Smooth muscle cell (in vitro differentiated cells): ENCODE data around the gene RNLS. TPM values are rescaled to one million over a fixed set of nuclear protein-coding genes. Genes with fewer than 3 reads are reported as not detected.

Experiments
- DNase-seq: peaks from one replicate; lab custom pipeline; 2025; ENCODE audit not compliant: unreplicated experiment; lab: John Stamatoyannopoulos, UW
- H2AFZ ChIP-seq: fragments of 200-600 bp; sonication (generic); 2 replicates; pipeline ENCODE4 v1.6.0; 2016; ENCODE audit warnings: antibody characterized with exemption, low read depth, mild to moderate bottlenecking
- H3F3A ChIP-seq: fragments of 200-600 bp; sonication (generic); 2 replicates; pipeline ENCODE4 v1.6.0; 2017; ENCODE audit warnings: antibody characterized with exemption, low read depth
- H3K27ac ChIP-seq: fragments of 200-600 bp; sonication (generic); 2 replicates; pipeline ENCODE4 v1.5.1; 2016; ENCODE audit warnings: low read depth, mild to moderate bottlenecking
- H3K27me3 ChIP-seq: fragments of 200-600 bp; sonication (generic); 2 replicates; pipeline ENCODE4 v1.6.1; 2016; ENCODE audit warnings: low read depth, mild to moderate bottlenecking
- H3K36me3 ChIP-seq: fragments of 200-600 bp; sonication (generic); 2 replicates; pipeline ENCODE4 v1.5.1; 2016; ENCODE audit warnings: low read depth
- H3K4me1 ChIP-seq: fragments of 200-600 bp; sonication (generic); 2 replicates; pipeline ENCODE4 v1.5.1; 2016; ENCODE audit warnings: low read depth
- H3K4me2 ChIP-seq: fragments of 200-600 bp; sonication (generic); 2 replicates; pipeline ENCODE4 v1.6.0; 2016; ENCODE audit warnings: mild to moderate bottlenecking
- H3K4me3 ChIP-seq: fragments of 200-600 bp; sonication (generic); 2 replicates; pipeline ENCODE4 v1.5.1; 2016; ENCODE audit warnings: mild to moderate bottlenecking
- H3K79me2 ChIP-seq: fragments of 200-600 bp; sonication (generic); 2 replicates; pipeline ENCODE4 v1.6.0; 2016; ENCODE audit warnings: low read depth, mild to moderate bottlenecking
- H3K9ac ChIP-seq: fragments of 200-600 bp; sonication (generic); 2 replicates; pipeline ENCODE4 v1.6.0; 2016; ENCODE audit warnings: low read depth
- H3K9me3 ChIP-seq: fragments of 200-600 bp; sonication (generic); replicated peaks from 2 replicates; pipeline ENCODE4 v1.5.1; 2016; ENCODE audit warnings: low read depth
- H4K20me1 ChIP-seq: fragments of 200-600 bp; sonication (generic); 2 replicates; pipeline ENCODE4 v1.6.0; 2016; ENCODE audit warnings: low read depth
- CTCF ChIP-seq: fragments of 200-600 bp; sonication (generic); IDR thresholded peaks from 2 replicates; pipeline ENCODE4 v1.5.1; 2017; ENCODE audit warnings: borderline replicate concordance, mild to moderate bottlenecking, antibody characterized with exemption; ENCODE audit not compliant: insufficient read depth, poor library complexity, severe bottlenecking
- WGBS: methylation state at CpG from one replicate; pipeline ENCODE4 v1.1.7; 2016; ENCODE audit warnings: low lambda C conversion rate; 5-methylcytosine and 5-hydroxymethylcytosine counted together
- polyA plus RNA-seq: library from polyadenylated mRNA; unstranded; fragments of >200 nt; fragmentation: Nextera tagmentation; extraction: Ambion mirVana; gene quantifications from 2 replicates; pipeline ENCODE4 v1.2.1, GENCODE V29; 2016
- total RNA-seq: library from RNA; depleted of rRNA; stranded (reverse); fragments of >200 nt; gene quantifications from 2 replicates; pipeline ENCODE4 v1.2.3, GENCODE V29; 2014

RNLS gene
- total and polyA plus RNA-seq, 2 experiments from 2014 or later: 4.8 to 11.2 TPM

GRCh38 chr10:88299787-88300186 is 283.3 kb downstream of the RNLS start:
- Histone ChIP-seq H3K79me2 (no peaks in the 10 kb centered on the region), H3K4me2 (no peak overlapping the region), H3K36me3 (no peaks in the 10 kb centered on the region), H3K9me3 (no peaks in the 10 kb centered on the region), H3K4me3 (no peak overlapping the region), H4K20me1 (no peaks in the 10 kb centered on the region), H3K4me1 (no peaks in the 10 kb centered on the region), H3K27ac (no peak overlapping the region), H2AFZ (no peak overlapping the region), H3K27me3 (no peaks in the 10 kb centered on the region), H3F3A (no peaks in the 10 kb centered on the region), H3K9ac (no peak overlapping the region)
- DNase-seq: no peak
- no peak for TF ChIP-seq CTCF

GRCh38 chr10:88297103-88297502 is 286.0 kb downstream of the RNLS start:
- no peaks in the 10 kb centered on the region for H3K9me3 ChIP-seq
- no peaks in the 10 kb centered on the region for H4K20me1 ChIP-seq
- no peak overlapping the region for H3K4me3 ChIP-seq
- no peak overlapping the region for H3K4me2 ChIP-seq
- no peak overlapping the region for H3K9ac ChIP-seq
- no peaks in the 10 kb centered on the region for H3K79me2 ChIP-seq
- no peak for TF ChIP-seq CTCF
- H3K27ac ChIP-seq: no peak overlapping the region
- 84% methylated on average over 3 of the region's 3 CpGs for WGBS
- no peaks in the 10 kb centered on the region for H3F3A ChIP-seq
- H3K36me3 ChIP-seq: no peaks in the 10 kb centered on the region
- H3K4me1 ChIP-seq: no peaks in the 10 kb centered on the region
- H3K27me3 ChIP-seq: no peaks in the 10 kb centered on the region
- no peak overlapping the region for H2AFZ ChIP-seq
- no peak for DNase-seq

GRCh38 chr10:88293651-88294230 is 289.4 kb downstream of the RNLS start:
- Histone ChIP-seq H3K4me2 (no peak overlapping the region), H3K27ac (no peak overlapping the region), H3K9me3 (no peaks in the 10 kb centered on the region), H2AFZ (no peak overlapping the region), H3K4me1 (no peaks in the 10 kb centered on the region), H3K36me3 (no peaks in the 10 kb centered on the region), H3K27me3 (no peaks in the 10 kb centered on the region), H4K20me1 (no peaks in the 10 kb centered on the region), H3K4me3 (no peak overlapping the region), H3F3A (no peaks in the 10 kb centered on the region), H3K9ac (no peak overlapping the region), H3K79me2 (no peaks in the 10 kb centered on the region)
- TF ChIP-seq CTCF: no peak
- WGBS: 95% methylated on average over 3 of the region's 3 CpGs
- no peak for DNase-seq

- Histone ChIP-seq H4K20me1 (no peaks in the 10 kb centered on the region), H3K79me2 (no peaks in the 10 kb centered on the region), H3K9ac (no peak overlapping the region), H2AFZ (no peak overlapping the region), H3K4me2 (no peak overlapping the region), H3K9me3 (no peaks in the 10 kb centered on the region), H3K4me3 (no peak overlapping the region), H3K36me3 (no peaks in the 10 kb centered on the region), H3K27ac (no peak overlapping the region), H3K27me3 (no peaks in the 10 kb centered on the region), H3F3A (no peaks in the 10 kb centered on the region), H3K4me1 (no peaks in the 10 kb centered on the region)
- no peak for DNase-seq
- WGBS: 88% methylated on average over 1 of the region's 1 CpG
- no peak for TF ChIP-seq CTCF
Measured at GRCh38 chr10:88293073-88293472, 290.0 kb downstream of the RNLS start.
